Astrocyte (in vitro differentiated cells and primary cell): ENCODE measurements around the gene GJA4. TPM values are rescaled to one million over a fixed set of nuclear protein-coding genes. Genes with fewer than 3 reads are reported as not detected.

Experiments
- DNase-seq: peaks from one replicate; pipeline ENCODE4 v3.0.0-alpha.2; 2010; ENCODE audit warnings: low read depth
- FAIRE-seq: peaks from 2 replicates; lab custom pipeline; 2011; peaks lifted over from hg19 to GRCh38; lab: Jason Lieb, UNC
- H2AFZ ChIP-seq: 2 replicates; pipeline ENCODE4 v1.6.0; 2012; ENCODE audit warnings: low read depth, low read length, inconsistent platforms
- H3K27ac ChIP-seq: 2 replicates; pipeline ENCODE4 v1.5.1; 2011; ENCODE audit warnings: low read depth, low read length, inconsistent platforms
- H3K27me3 ChIP-seq: 2 replicates; pipeline ENCODE4 v1.6.0; 2011; ENCODE audit warnings: low read length, inconsistent platforms; ENCODE audit not compliant: insufficient read depth
- H3K36me3 ChIP-seq: 2 replicates; pipeline ENCODE4 v1.5.1; 2011; ENCODE audit warnings: low read length, inconsistent platforms; ENCODE audit not compliant: insufficient read depth
- H3K4me1 ChIP-seq: 2 replicates; pipeline ENCODE4 v1.5.1; 2011; ENCODE audit warnings: low read length, inconsistent platforms; ENCODE audit not compliant: insufficient read depth
- H3K4me2 ChIP-seq: 2 replicates; pipeline ENCODE4 v1.6.0; 2012; ENCODE audit warnings: low read length, inconsistent platforms
- H3K4me3 ChIP-seq: 2 replicates; pipeline ENCODE4 v1.5.1; 2011; ENCODE audit warnings: low read depth, mild to moderate bottlenecking, low read length, inconsistent platforms; ENCODE audit not compliant: insufficient read depth
- H3K79me2 ChIP-seq: 2 replicates; pipeline ENCODE4 v1.6.0; 2012; ENCODE audit warnings: mild to moderate bottlenecking, low read length, inconsistent platforms; ENCODE audit not compliant: insufficient read depth
- H3K9ac ChIP-seq: 2 replicates; pipeline ENCODE4 v1.6.0; 2012; ENCODE audit warnings: mild to moderate bottlenecking, low read length, inconsistent platforms
- H3K9me3 ChIP-seq: 2 replicates; pipeline ENCODE4 v1.5.1; 2012; ENCODE audit warnings: low read depth, mild to moderate bottlenecking, low read length, inconsistent platforms; ENCODE audit not compliant: insufficient read depth
- H4K20me1 ChIP-seq: 2 replicates; pipeline ENCODE4 v1.6.0; 2012; ENCODE audit warnings: low read length, inconsistent platforms; ENCODE audit not compliant: insufficient read depth
- H3K27ac Mint-ChIP-seq: one replicate; pipeline ENCODE4 v1.8.0; 2021; ENCODE audit warnings: mild to moderate bottlenecking, mixed read lengths; ENCODE audit not compliant: unreplicated experiment
- H3K27me3 Mint-ChIP-seq: one replicate; pipeline ENCODE4 v1.8.0; 2021; ENCODE audit warnings: low read depth, mixed read lengths; ENCODE audit not compliant: unreplicated experiment
- H3K36me3 Mint-ChIP-seq: one replicate; pipeline ENCODE4 v1.8.0; 2021; ENCODE audit warnings: low read depth, mixed read lengths; ENCODE audit not compliant: unreplicated experiment
- H3K4me1 Mint-ChIP-seq: one replicate; pipeline ENCODE4 v1.8.0; 2021; ENCODE audit warnings: low read depth, mixed read lengths; ENCODE audit not compliant: unreplicated experiment
- H3K4me3 Mint-ChIP-seq: one replicate; pipeline ENCODE4 v1.8.0; 2021; ENCODE audit warnings: mild to moderate bottlenecking, moderate library complexity, mixed read lengths; ENCODE audit not compliant: unreplicated experiment
- H3K9me3 Mint-ChIP-seq: one replicate; pipeline ENCODE4 v1.8.0; 2021; ENCODE audit warnings: mild to moderate bottlenecking, mixed read lengths; ENCODE audit not compliant: unreplicated experiment
- EZH2 ChIP-seq: IDR thresholded peaks from 2 replicates; pipeline ENCODE4 v1.6.1; 2012; ENCODE audit warnings: mild to moderate bottlenecking, low read length, inconsistent platforms; ENCODE audit not compliant: insufficient read depth
- total RNA-seq: library from RNA; stranded (reverse); gene quantifications from 2 replicates; pipeline ENCODE4 v1.2.1, GENCODE V29; 2021
- TF ChIP-seq, protein P1 (sequence below): IDR thresholded peaks from 2 replicates; pipeline ENCODE4 v1.5.1; 2011; ENCODE audit warnings: low read depth, mild to moderate bottlenecking, inconsistent platforms, low read length, moderate library complexity; ENCODE audit not compliant: insufficient read depth

The GJA4 gene
- total RNA-seq, 1 donor from 2014 or later: not detected

GRCh38 chr1:34753163-34753562 is 39.6 kb upstream of the GJA4 start:
- H4K20me1 ChIP-seq: no peaks in the 10 kb centered on the region

DNA sequence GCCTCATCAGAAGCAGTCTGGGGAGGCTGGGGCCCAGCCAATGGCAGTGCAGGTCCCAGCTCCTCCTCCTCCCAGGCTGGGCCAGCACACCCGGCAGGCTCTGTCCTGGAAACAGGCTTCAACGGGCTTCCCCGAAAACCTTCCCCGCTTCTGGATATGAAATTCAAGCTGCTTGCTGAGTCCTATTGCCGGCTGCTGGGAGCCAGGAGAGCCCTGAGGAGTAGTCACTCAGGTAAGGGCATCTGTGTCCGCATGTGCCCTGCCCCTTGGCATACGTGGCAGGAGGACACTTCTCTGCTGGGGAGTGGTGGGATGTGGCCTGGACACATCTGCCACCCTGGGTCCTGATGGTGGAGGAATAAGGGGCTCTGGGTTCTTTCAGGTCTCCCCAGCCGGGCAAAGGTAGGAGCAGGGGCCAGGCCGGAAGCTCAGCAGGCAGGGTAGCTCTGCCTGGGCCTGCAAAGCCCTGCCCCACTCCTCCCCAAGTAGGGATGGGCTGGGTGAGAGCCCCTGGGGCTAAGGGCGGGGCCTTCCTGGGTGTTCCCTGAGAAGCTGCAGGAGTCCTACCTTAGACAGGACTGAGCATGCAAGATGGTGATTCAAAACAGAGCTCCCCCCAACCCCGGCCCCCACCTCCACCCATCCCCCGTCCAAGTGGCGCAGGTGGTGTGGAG is 37.7 kb upstream of the GJA4 start, which contains the start of gene GJB5:
Gene GJB5 (plus strand): TSS at position 84 of the 674 bp plus-strand sequence. CDS start 2,284 bp downstream, outside the sequence.
- H3K36me3 Mint-ChIP-seq: peaks cover 7% of the 10 kb centered on the region
- Histone ChIP-seq H3K36me3 (no peaks in the 10 kb centered on the region), H3K27ac (no peak within 1 kb of the TSS), H3K4me2 (no peak within 1 kb of the TSS), H3K4me1 (no peaks in the 10 kb centered on the region), H3K9ac (no peak within 1 kb of the TSS), H3K4me3 (no peak within 1 kb of the TSS), H3K9me3 (no peaks in the 10 kb centered on the region), H3K27me3 (no peaks in the 10 kb centered on the region), H2AFZ (no peak within 1 kb of the TSS), H3K79me2 (no peaks in the 10 kb centered on the region), H4K20me1 (no peaks in the 10 kb centered on the region)
- H3K4me1 Mint-ChIP-seq: peaks cover under 1% of the 10 kb centered on the region
- TF ChIP-seq EZH2: no peak
- TF ChIP-seq, protein P1, sequence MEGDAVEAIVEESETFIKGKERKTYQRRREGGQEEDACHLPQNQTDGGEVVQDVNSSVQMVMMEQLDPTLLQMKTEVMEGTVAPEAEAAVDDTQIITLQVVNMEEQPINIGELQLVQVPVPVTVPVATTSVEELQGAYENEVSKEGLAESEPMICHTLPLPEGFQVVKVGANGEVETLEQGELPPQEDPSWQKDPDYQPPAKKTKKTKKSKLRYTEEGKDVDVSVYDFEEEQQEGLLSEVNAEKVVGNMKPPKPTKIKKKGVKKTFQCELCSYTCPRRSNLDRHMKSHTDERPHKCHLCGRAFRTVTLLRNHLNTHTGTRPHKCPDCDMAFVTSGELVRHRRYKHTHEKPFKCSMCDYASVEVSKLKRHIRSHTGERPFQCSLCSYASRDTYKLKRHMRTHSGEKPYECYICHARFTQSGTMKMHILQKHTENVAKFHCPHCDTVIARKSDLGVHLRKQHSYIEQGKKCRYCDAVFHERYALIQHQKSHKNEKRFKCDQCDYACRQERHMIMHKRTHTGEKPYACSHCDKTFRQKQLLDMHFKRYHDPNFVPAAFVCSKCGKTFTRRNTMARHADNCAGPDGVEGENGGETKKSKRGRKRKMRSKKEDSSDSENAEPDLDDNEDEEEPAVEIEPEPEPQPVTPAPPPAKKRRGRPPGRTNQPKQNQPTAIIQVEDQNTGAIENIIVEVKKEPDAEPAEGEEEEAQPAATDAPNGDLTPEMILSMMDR: no peak
- FAIRE-seq (no peak), DNase-seq (no peak)
- H3K27me3 Mint-ChIP-seq: peaks cover 22% of the 10 kb centered on the region
- H3K27ac Mint-ChIP-seq: no peak within 1 kb of the TSS
- no peak within 1 kb of the TSS for H3K4me3 Mint-ChIP-seq
- peaks cover 5% of the 10 kb centered on the region for H3K9me3 Mint-ChIP-seq

More at GRCh38 chr1:34753163-34753562, 39.6 kb upstream of the GJA4 start:
- H3K9me3 Mint-ChIP-seq: peaks cover 11% of the 10 kb centered on the region
- Histone ChIP-seq H3K9ac (no peak overlapping the region), H3K4me3 (no peak overlapping the region), H2AFZ (no peak overlapping the region), H3K27me3 (no peaks in the 10 kb centered on the region), H3K27ac (no peak overlapping the region), H3K36me3 (no peaks in the 10 kb centered on the region), H3K9me3 (no peaks in the 10 kb centered on the region), H3K4me2 (no peak overlapping the region), H3K4me1 (no peaks in the 10 kb centered on the region), H3K79me2 (no peaks in the 10 kb centered on the region)
- no peak for FAIRE-seq
- H3K27ac Mint-ChIP-seq: no peak overlapping the region
- no peak overlapping the region for H3K4me3 Mint-ChIP-seq
- peaks cover 5% of the 10 kb centered on the region for H3K36me3 Mint-ChIP-seq
- TF ChIP-seq, protein P1: no peak
- no peak for TF ChIP-seq EZH2
- H3K27me3 Mint-ChIP-seq: peaks cover 35% of the 10 kb centered on the region
- peaks cover 2% of the 10 kb centered on the region for H3K4me1 Mint-ChIP-seq
- DNase-seq: no peak

DNA sequence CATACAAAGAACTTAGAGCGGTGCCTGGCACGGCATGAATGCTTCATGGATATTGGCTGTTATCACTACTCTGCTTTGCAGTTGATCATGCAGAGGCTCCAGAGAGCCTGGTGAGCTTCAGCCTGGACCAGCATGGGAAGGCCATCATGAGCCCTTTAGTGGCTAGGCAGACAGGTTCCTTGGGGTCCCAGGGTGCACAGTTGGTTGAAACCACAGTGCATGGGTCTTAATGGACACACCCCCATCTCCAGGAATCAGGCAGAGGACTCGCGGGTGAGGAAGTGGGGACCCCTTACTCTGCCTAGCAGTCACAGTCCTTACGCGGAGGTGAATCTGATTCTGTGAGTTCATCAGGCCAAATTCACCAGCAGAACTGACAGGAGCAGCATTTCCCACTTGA is 36.8 kb upstream of the GJA4 start:
- Histone ChIP-seq H3K27me3 (no peaks in the 10 kb centered on the region), H4K20me1 (no peaks in the 10 kb centered on the region), H2AFZ (no peak overlapping the region), H3K36me3 (no peaks in the 10 kb centered on the region), H3K79me2 (no peaks in the 10 kb centered on the region), H3K4me2 (no peak overlapping the region), H3K9ac (no peak overlapping the region), H3K4me3 (no peak overlapping the region), H3K9me3 (no peaks in the 10 kb centered on the region), H3K27ac (no peak overlapping the region), H3K4me1 (no peaks in the 10 kb centered on the region)
- Mint-ChIP-seq H3K36me3 (peaks cover 7% of the 10 kb centered on the region), H3K4me1 (peaks cover 2% of the 10 kb centered on the region), H3K4me3 (no peak overlapping the region), H3K27ac (no peak overlapping the region), H3K9me3 (peaks cover 5% of the 10 kb centered on the region), H3K27me3 (peaks cover 22% of the 10 kb centered on the region)
- DNase-seq: no peak
- TF ChIP-seq, protein P1: no peak
- no peak for TF ChIP-seq EZH2
- no peak for FAIRE-seq
